HCT116 (cell line): ENCODE measurements around the gene NMRAL1.

Source experiments
- RAD21 ChIP-seq: IDR thresholded peaks from 2 replicates; pipeline ENCODE4 v1.6.1; 2012; ENCODE audit warnings: low read depth, mild to moderate bottlenecking
- TF ChIP-seq, protein P1 (sequence below): IDR thresholded peaks from 2 replicates; pipeline ENCODE4 v1.6.1; 2012
- TF ChIP-seq, protein P2 (sequence below), 3 experiments: fragments of 200-600 bp in 1 of 3; sonication (generic) in 1 of 3; IDR thresholded peaks in 2 of 3; conservative IDR thresholded peaks in 1 of 3; 2 replicates each; pipeline ENCODE4 v1.5.1; 2012 to 2017; ENCODE audit warnings: low read depth in 2 of 3, low read length in 2 of 3, antibody characterized with exemption in 1 of 3, borderline replicate concordance in 1 of 3, control low read depth in 1 of 3, mild to moderate bottlenecking in 1 of 3, mixed read lengths in 1 of 3, mixed run types in 1 of 3, moderate library complexity in 1 of 3; ENCODE audit not compliant: insufficient read depth in 1 of 3
- TF ChIP-seq, protein P3 (sequence below): IDR thresholded peaks from 2 replicates; pipeline ENCODE4 v1.6.1; 2012

DNA sequence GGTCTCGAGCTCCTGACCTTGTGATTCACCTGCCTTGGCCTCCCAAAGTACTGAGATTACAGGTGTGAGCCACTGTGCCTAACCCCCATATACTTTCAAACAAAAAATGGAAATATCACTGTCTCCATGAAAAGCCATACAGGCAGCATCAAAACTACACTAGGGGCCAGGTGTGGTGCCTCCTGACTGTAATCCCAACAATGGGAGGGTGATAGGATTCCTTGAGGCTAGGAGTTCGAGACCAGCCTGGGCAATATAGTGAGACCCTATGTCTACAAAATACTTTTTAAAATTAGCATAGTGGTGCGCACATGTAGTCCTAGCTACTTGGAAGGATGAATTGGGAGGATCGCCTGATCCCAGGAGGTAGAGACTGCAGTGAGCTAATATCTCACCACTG is 17.5 kb upstream of the NMRAL1 start:
- TF ChIP-seq, protein P1, sequence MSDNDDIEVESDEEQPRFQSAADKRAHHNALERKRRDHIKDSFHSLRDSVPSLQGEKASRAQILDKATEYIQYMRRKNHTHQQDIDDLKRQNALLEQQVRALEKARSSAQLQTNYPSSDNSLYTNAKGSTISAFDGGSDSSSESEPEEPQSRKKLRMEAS, result no peak
- TF ChIP-seq, protein P2, sequence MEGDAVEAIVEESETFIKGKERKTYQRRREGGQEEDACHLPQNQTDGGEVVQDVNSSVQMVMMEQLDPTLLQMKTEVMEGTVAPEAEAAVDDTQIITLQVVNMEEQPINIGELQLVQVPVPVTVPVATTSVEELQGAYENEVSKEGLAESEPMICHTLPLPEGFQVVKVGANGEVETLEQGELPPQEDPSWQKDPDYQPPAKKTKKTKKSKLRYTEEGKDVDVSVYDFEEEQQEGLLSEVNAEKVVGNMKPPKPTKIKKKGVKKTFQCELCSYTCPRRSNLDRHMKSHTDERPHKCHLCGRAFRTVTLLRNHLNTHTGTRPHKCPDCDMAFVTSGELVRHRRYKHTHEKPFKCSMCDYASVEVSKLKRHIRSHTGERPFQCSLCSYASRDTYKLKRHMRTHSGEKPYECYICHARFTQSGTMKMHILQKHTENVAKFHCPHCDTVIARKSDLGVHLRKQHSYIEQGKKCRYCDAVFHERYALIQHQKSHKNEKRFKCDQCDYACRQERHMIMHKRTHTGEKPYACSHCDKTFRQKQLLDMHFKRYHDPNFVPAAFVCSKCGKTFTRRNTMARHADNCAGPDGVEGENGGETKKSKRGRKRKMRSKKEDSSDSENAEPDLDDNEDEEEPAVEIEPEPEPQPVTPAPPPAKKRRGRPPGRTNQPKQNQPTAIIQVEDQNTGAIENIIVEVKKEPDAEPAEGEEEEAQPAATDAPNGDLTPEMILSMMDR (IDR thresholded peaks at IDR 0.05 in 2 of 3, conservative IDR thresholded peaks at IDR 0.05 in 1 of 3; ENCODE audit: borderline replicate concordance in 1 of 3, insufficient read depth in 1 of 3, low read depth in 2 of 3, low read length in 2 of 3), result no peak
- TF ChIP-seq RAD21, result no peak
- TF ChIP-seq, protein P3, sequence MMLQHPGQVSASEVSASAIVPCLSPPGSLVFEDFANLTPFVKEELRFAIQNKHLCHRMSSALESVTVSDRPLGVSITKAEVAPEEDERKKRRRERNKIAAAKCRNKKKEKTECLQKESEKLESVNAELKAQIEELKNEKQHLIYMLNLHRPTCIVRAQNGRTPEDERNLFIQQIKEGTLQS, result no peak
